Neural cell (in vitro differentiated cells): Measurements from ENCODE around the gene TSNAX. TPM values are rescaled to one million over a fixed set of nuclear protein-coding genes. Genes with fewer than 3 reads are reported as not detected.
A peak's percentile ranks its signal among the peaks of the same experiment; 100 is the strongest.

Source experiments
- H2AFZ ChIP-seq: fragments of 200-600, 300-800 bp; sonication (generic), shearing (Covaris generic); 2 replicates; pipeline ENCODE4 v1.6.0; 2014; ENCODE audit warnings: low read depth, mild to moderate bottlenecking, antibody characterized with exemption, low read length, moderate library complexity
- H3F3A ChIP-seq: fragments of 200-600 bp; shearing (Covaris generic); 2 replicates; pipeline ENCODE4 v1.6.1; 2016; ENCODE audit warnings: mild to moderate bottlenecking, moderate library complexity, mixed read lengths, antibody characterized with exemption, low read length; ENCODE audit not compliant: insufficient read depth, poor library complexity, severe bottlenecking
- H3K27ac ChIP-seq: fragments of 200-600, 300-800 bp; sonication (generic), shearing (Covaris generic); 2 replicates; pipeline ENCODE4 v1.5.1; 2014; ENCODE audit warnings: mild to moderate bottlenecking, low read length, moderate library complexity
- H3K27me3 ChIP-seq: fragments of 300-800, 200-600 bp; sonication (generic), shearing (Covaris generic); 2 replicates; pipeline ENCODE4 v1.6.0; 2014; ENCODE audit warnings: mild to moderate bottlenecking, low read depth, low read length, moderate library complexity; ENCODE audit not compliant: insufficient read depth
- H3K36me3 ChIP-seq: fragments of 300-800, 200-600 bp; sonication (generic), shearing (Covaris generic); 2 replicates; pipeline ENCODE4 v1.5.1; 2014; ENCODE audit warnings: mild to moderate bottlenecking, antibody characterized with exemption, low read length, moderate library complexity; ENCODE audit not compliant: insufficient read depth
- H3K4me2 ChIP-seq: fragments of 300-800, 200-600 bp; sonication (generic), shearing (Covaris generic); 2 replicates; pipeline ENCODE4 v1.6.0; 2014; ENCODE audit warnings: mild to moderate bottlenecking, low read length
- H3K4me3 ChIP-seq: fragments of 300-800, 200-600 bp; sonication (generic), shearing (Covaris generic); 2 replicates; pipeline ENCODE4 v1.5.1; 2014; ENCODE audit warnings: mild to moderate bottlenecking, low read length, moderate library complexity
- H3K79me2 ChIP-seq: fragments of 200-600 bp; shearing (Covaris generic); replicated peaks from 2 replicates; pipeline ENCODE4 v1.6.0; 2014; ENCODE audit warnings: mild to moderate bottlenecking, low read length, moderate library complexity; ENCODE audit not compliant: insufficient read depth
- H3K9ac ChIP-seq: fragments of 300-800, 200-600 bp; sonication (generic), shearing (Covaris generic); 2 replicates; pipeline ENCODE4 v1.6.1; 2016; ENCODE audit warnings: mild to moderate bottlenecking, low read length, mixed read lengths
- H3K9me2 ChIP-seq: fragments of 200-600 bp; shearing (Covaris generic); 2 replicates; pipeline ENCODE4 v1.6.1; 2016; ENCODE audit warnings: mild to moderate bottlenecking, low read length, mixed read lengths; ENCODE audit not compliant: insufficient read depth
- H3K9me3 ChIP-seq: fragments of 200-600, 300-800 bp; sonication (generic), shearing (Covaris generic); 2 replicates; pipeline ENCODE4 v1.6.1; 2016; ENCODE audit warnings: mild to moderate bottlenecking, mixed run types, low read length, moderate library complexity, mixed read lengths
- H4K20me1 ChIP-seq: fragments of 200-600 bp; shearing (Covaris generic); 2 replicates; pipeline ENCODE4 v1.6.1; 2016; ENCODE audit warnings: mild to moderate bottlenecking, mixed run types; ENCODE audit not compliant: insufficient read depth
- CTCF ChIP-seq: fragments of 450-650 bp; IDR thresholded peaks from 2 replicates; pipeline ENCODE4 v1.5.1; 2014; ENCODE audit warnings: antibody characterized with exemption, mild to moderate bottlenecking, moderate library complexity; ENCODE audit not compliant: poor library complexity, severe bottlenecking
- EP300 ChIP-seq: fragments of 450-650 bp; conservative IDR thresholded peaks from 2 replicates; pipeline ENCODE4 v1.6.1; 2014; ENCODE audit warnings: antibody characterized with exemption, mild to moderate bottlenecking, moderate library complexity; ENCODE audit not compliant: poor library complexity, severe bottlenecking
- RAD21 ChIP-seq: fragments of 450-650 bp; conservative IDR thresholded peaks from 2 replicates; pipeline ENCODE4 v1.6.1; 2014; ENCODE audit warnings: antibody characterized with exemption, mild to moderate bottlenecking, moderate library complexity
- REST ChIP-seq: IDR thresholded peaks from 2 replicates; pipeline ENCODE4 v1.6.1; 2012; ENCODE audit warnings: borderline replicate concordance
- SMC3 ChIP-seq: fragments of 450-650 bp; conservative IDR thresholded peaks from 2 replicates; pipeline ENCODE4 v1.6.1; 2014; ENCODE audit warnings: antibody characterized with exemption, mild to moderate bottlenecking, moderate library complexity; ENCODE audit not compliant: poor library complexity
- TAF1 ChIP-seq: IDR thresholded peaks from 2 replicates; pipeline ENCODE4 v1.6.1; 2012; ENCODE audit warnings: low read depth
- polyA plus RNA-seq: library from polyadenylated mRNA; depleted of rRNA; stranded (reverse); fragments of >200 nt; gene quantifications from 2 replicates; pipeline ENCODE4 v1.2.3, GENCODE V29; 2014

Gene TSNAX
- polyA plus RNA-seq, 1 donor from 2014 or later, result 55.2 TPM

GRCh38 chr1:231583376-231583775 lies 54.9 kb downstream of the TSNAX start:
- TF ChIP-seq CTCF (no peak), TAF1 (no peak), EP300 (no peak)
- Histone ChIP-seq H3K9me2 (no peaks in the 10 kb centered on the region), H4K20me1 (no peaks in the 10 kb centered on the region), H3K4me3 (no peak overlapping the region), H2AFZ (no peak overlapping the region), H3F3A (no peaks in the 10 kb centered on the region), H3K27me3 (no peaks in the 10 kb centered on the region), H3K36me3 (no peaks in the 10 kb centered on the region), H3K9ac (no peak overlapping the region), H3K9me3 (no peaks in the 10 kb centered on the region), H3K4me2 (no peak overlapping the region), H3K27ac (no peak overlapping the region), H3K79me2 (no peaks in the 10 kb centered on the region)

- Histone ChIP-seq H3K27ac (no peak overlapping the region), H2AFZ (no peak overlapping the region), H3K79me2 (no peaks in the 10 kb centered on the region), H3K4me3 (no peak overlapping the region), H3K9me2 (no peaks in the 10 kb centered on the region), H3K4me2 (no peak overlapping the region), H3F3A (no peaks in the 10 kb centered on the region), H3K9ac (no peak overlapping the region), H3K9me3 (no peaks in the 10 kb centered on the region), H3K36me3 (no peaks in the 10 kb centered on the region), H3K27me3 (no peaks in the 10 kb centered on the region), H4K20me1 (no peaks in the 10 kb centered on the region)
- TF ChIP-seq TAF1 (no peak), RAD21 (peak; percentile 38), CTCF (peak; percentile 46), SMC3 (peak; percentile 49)
Measured at GRCh38 chr1:231584117-231584516, 55.6 kb downstream of the TSNAX start.

GRCh38 chr1:231584921-231585320 lies 56.5 kb downstream of the TSNAX start:
- no peaks in the 10 kb centered on the region for H3K36me3 ChIP-seq
- H3K9me2 ChIP-seq, result no peaks in the 10 kb centered on the region
- no peaks in the 10 kb centered on the region for H3K27me3 ChIP-seq
- H3K9me3 ChIP-seq, result no peaks in the 10 kb centered on the region
- H3K4me2 ChIP-seq, result no peak overlapping the region
- H2AFZ ChIP-seq, result no peak overlapping the region
- no peaks in the 10 kb centered on the region for H3K79me2 ChIP-seq
- H3F3A ChIP-seq, result no peaks in the 10 kb centered on the region
- H3K9ac ChIP-seq, result no peak overlapping the region
- no peak overlapping the region for H3K4me3 ChIP-seq
- H4K20me1 ChIP-seq, result no peaks in the 10 kb centered on the region
- H3K27ac ChIP-seq, result no peak overlapping the region
- TF ChIP-seq REST (no peak), SMC3 (no peak), EP300 (no peak), RAD21 (no peak)
